Activated CD8-positive, alpha-beta memory T cell treated with anti-CD3 and anti-CD28 coated beads for 48 hours (primary cell): ENCODE measurements around the gene ELP2.
"Not testable (repeated sequence)": the region's sequence is repeated elsewhere in the genome, so short reads cannot be mapped to it uniquely, and the experiment has no call there.

Experiments
- DNase-seq, 3 experiments: peaks; one replicate each; pipeline ENCODE4 v3.0.0-alpha.2; 2020; ENCODE audit warnings: low read depth in 2 of 3, low spot score in 2 of 3

Gene ELP2

DNA sequence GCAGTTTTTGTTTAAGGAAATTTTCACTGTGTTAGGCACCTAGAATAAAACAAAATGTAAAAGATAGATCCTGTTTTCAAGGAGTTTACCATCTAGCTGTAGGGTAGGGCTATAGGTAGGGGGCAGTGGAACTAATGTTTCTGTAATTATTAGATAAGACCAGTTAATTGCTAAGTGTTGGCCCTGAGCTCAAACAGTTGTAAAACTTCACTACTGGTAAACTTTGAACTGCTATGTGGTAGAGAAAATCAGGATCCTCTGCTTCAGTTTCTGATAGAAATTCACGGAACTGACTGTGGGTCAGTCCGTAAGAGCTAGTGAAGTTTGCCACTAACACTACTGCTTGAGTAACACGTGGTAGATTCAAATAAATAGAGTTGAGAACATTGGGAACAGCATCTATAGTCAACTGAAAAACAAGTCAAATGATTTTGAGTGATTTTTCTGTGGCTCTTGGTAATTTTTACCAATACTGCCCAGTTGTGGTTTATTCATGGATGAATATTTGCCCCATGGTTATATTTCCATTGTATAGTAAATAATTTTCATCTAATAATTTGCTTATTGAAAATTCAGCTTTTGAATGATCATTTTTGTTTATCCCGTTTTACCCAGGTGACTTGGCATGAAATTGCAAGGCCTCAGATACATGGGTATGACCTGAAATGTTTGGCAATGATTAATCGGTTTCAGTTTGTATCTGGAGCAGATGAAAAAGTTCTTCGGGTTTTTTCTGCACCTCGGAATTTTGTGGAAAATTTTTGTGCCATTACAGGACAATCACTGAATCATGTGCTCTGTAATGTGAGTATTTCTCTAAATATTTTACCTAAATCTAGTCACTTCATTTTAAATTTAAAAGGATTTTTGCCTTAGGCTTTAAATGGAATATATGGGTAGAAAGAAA, 26.4 kb downstream of the ELP2 start:
- DNase-seq, result no peak

DNA sequence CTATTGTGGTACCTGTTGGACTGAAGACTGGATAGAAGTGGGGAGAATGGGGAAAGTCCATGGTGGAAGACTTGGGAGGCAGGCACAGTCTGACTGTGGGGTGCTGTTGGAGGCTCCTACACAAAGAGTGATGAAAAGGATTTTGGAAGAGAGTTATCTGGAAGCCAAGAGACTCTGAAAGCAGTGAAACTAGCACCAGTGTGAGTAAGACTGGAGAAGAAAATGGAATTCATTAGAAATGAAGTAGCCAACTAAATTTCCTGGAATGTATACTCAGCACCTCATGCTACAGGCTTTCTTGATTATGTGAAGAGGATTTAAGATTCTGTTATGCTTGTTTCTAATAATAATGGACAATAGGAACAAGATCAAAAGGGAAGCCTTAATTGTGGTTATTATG, 27.7 kb downstream of the ELP2 start:
- no peak for DNase-seq

DNA sequence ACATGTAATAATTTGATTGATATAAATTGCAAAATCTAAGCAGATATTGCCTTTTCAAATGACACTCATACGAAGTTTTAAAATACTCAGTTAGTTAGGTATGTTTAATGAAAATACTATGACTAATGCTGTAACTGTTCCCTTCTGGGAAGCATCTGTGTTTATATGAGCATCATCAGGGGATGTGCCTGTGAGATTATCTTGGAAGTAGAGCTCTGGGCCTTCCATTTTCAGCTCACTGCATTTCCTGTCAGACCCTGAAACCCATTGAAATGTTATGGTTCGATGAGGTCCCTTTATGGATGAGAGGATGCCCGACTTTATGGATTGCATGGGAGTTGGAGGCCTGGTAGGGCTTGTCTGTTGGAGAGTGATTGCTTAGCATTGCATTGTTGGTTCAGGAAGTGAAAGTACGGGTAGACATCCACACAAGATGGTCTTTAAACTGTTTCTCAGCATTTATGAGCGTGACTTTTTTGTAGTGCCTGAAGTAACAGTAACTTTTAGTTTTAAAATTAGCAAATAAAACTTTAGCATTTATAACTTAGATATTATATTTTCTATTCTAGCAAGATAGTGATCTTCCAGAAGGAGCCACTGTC, 28.7 kb downstream of the ELP2 start:
- DNase-seq, result no peak

GRCh38 chr18:36160959-36161371, 31.3 kb downstream of the ELP2 start:
- no peak for DNase-seq

GRCh38 chr18:36162981-36163380, 33.3 kb downstream of the ELP2 start:
- no peak for DNase-seq

DNA sequence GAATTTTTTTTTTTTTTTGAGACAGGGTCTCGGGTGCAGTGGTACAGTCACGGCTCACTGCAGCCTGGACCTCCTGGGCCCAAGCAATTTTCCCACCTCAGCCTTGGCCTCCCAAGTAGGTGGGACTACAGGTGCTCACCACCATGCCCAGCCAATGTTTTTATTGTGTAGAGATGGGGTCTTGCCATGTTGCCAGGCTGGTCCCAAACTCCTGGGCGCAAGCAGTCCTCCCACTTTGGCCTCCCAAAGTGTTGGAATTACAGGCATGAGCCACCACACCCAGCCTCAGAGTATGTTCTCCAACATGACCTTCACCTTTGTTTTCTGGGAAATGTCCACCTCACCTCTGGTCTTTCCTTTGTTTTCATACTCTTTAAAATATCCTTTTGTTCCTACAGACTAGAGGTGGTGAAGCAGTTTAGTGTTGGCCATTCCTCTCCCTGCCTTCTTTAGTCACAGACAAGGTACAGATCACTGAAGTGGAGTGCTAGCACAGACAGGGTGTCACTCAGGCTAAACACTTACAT, 38.1 kb downstream of the ELP2 start:
- no peak for DNase-seq

- not testable (repeated sequence) for DNase-seq
These were observed 38.6 kb downstream of the ELP2 start for GRCh38 chr18:36168296-36168695.

DNA sequence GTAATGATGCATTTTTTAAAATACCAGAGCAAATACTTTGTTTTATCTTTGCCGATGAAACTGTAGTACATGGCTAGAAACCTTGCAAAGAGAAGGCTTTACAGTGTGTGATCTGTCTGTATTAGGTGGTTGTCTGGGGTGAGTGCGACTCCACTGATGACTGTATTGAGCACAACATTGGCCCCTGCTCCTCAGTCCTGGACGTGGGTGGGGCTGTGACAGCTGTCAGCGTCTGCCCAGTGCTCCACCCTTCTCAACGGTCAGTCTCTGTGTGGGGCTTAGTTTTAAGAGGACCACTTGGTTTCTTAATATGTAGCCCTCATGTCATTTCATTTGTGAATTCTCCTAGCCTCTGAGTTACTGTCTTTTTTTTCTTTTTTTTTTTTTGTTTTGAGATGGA, 40.2 kb downstream of the ELP2 start:
- no peak for DNase-seq

DNA sequence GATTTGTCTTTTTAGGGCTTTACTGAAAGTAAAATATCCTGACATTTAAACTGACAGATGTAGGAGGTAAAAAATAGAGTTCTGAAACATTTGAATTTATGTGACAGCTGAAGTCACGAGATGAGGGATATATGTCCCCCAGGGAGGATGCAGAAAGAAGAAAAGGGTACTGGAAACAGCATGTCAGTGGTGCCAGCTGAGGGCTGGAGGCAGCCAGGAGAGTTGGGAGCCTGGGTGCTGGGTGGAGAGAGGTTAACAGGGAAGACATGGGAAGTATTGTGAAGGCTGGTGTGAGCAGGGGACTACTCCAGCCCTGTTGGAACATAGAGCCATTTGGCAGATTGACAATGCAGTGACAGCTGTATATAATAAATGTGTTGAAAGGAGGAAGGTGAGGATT, 45.8 kb downstream of the ELP2 start:
- no peak for DNase-seq

DNA sequence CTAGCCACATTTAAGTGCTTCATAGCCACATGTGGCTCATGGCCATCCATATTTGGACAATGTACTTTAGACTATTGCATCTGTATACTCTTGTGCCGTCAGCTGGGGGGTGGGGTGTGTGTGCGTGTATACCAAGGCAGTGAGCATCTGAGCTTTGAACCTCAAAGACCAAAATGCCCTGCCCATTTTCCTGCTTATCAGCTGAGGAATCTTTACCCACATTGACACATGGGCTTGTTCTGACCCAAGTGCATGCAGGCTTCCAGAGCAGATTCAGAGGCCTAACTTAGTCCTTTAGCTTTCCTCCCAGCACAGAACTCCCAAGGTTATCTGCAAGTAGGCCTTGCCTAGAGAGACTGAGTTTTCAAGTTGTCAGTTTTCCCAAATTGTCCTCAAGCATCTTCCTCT, 46.5 kb downstream of the ELP2 start:
- DNase-seq, result no peak

DNA sequence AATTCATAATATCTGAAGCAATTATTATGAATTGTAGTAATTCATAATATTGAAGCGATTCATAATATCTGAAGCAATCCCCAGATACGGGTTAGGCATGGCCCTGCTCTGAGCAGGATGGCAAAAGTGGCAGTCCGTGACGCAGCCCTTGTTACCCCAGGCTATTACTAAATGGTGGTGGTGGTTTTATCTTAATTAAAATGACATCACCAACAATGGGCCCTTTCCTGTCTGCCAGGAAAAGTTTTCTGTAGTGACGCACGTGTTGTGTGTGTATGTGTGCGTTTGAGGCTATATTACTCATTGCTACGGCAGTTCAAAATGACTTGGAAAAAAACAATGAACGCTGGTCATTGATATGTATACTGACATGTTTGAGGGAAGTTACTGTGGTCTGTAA, 47.0 kb downstream of the ELP2 start:
- DNase-seq, result no peak

- DNase-seq, result no peak
These were observed 48.2 kb downstream of the ELP2 start for GRCh38 chr18:36177913-36178312.

- no peak for DNase-seq
These were observed 50.1 kb downstream of the ELP2 start for GRCh38 chr18:36179562-36180355.

DNA sequence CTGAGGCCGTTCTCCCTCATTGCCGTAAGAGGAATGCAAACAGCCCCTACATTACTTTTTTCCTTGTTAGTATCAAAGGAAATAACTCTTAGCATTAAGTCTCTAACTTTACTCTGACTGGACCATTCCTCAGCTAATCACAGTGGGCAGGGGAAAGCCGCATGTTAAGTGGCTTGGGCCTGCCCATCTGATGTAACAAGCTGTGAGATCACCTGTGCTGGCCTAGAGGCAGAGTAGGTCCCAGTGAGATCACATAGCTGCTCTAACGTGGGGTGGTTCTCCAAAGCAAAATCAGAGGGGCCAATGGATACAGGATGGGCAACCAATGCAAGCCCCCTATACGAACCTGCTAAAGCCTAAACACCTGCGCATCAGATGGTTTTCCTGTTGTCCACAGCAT, 51.7 kb downstream of the ELP2 start:
- DNase-seq, result no peak

- no peak for DNase-seq
These were observed 52.3 kb downstream of the ELP2 start for GRCh38 chr18:36181898-36182506.

- no peak for DNase-seq
These were observed 53.3 kb downstream of the ELP2 start for GRCh38 chr18:36183033-36183432.

- no peak for DNase-seq
These were observed 54.3 kb downstream of the ELP2 start for GRCh38 chr18:36183987-36184386.

- DNase-seq, result no peak
These were observed 55.5 kb downstream of the ELP2 start for GRCh38 chr18:36185157-36185556.

- no peak for DNase-seq
These were observed 56.3 kb downstream of the ELP2 start for GRCh38 chr18:36185901-36186460.

DNA sequence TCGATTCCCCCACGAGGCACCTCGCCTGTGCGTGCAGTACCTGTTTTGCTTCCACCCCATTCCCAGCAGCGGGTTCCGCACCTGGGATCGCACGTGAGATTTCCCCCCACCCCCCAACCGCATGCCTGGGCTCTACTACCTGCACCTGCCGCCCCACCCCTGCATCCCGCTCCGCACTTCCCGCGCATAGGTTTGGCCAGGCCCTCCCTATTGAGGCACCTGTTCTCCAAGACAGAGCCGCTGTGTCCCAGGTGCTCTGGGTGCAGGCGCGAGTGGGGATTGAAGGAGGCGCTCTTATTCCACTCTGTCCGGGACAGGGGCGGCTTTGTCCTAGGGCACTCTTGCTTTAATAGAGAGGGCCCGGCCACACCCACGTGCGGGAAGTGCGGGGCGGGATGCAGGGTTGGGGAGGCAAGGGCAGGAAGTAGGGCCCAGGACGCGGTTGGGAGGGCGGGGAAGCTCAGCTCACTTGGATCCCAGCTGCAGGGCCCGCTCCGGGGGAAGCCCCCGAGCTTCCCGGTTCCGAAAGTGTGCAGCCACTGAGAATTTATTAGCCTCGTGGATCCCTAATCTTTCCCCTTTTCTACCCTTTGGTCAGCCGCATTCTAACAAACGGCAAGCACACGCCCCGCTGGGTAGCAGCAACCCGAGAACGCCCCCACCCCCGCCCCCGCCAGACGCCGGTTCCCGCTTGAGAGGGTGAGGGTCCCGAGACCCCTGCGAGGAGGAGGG, 56.9 kb downstream of the ELP2 start:
- no peak for DNase-seq
